RWPE1 (cell line): ENCODE results near the gene GCFC2.
"Not testable (repeated sequence)": the region's sequence is repeated elsewhere in the genome, so short reads cannot be mapped to it uniquely, and the experiment has no call there.

ENCODE experiments used
- CTCF ChIA-PET: fragments of 350-600 bp; sonication (Branson Sonifier 250); formaldehyde crosslinking; extraction: SDS; loops from one replicate; lab custom pipeline; 2021; lab: Yijun Ruan, JAX
- POLR2A ChIA-PET: fragments of 400-600 bp; formaldehyde crosslinking; extraction: SDS; loops from one replicate; lab custom pipeline; 2020; ENCODE audit warnings: antibody characterized with exemption; ENCODE audit not compliant: low non-redundant PET; lab: Yijun Ruan, JAX
- DNase-seq: peaks from one replicate; pipeline ENCODE4 v3.0.0; 2012; ENCODE audit warnings: low spot score
- H3K27ac ChIP-seq: fragments of 450-650 bp; 2 replicates; pipeline ENCODE4 v1.5.1; 2017
- TF ChIP-seq, protein P1 (sequence below): fragments of 450-650 bp; conservative IDR thresholded peaks from 2 replicates; pipeline ENCODE4 v1.5.1; 2017; ENCODE audit warnings: low read depth, mild to moderate bottlenecking

The GCFC2 gene

GRCh38 chr2:75698918-75699317, 11.8 kb downstream of the GCFC2 start:
- ChIA-PET CTCF (no interaction called here), POLR2A (no interaction called here)
- no peak for DNase-seq
- no peak overlapping the region for H3K27ac ChIP-seq
- TF ChIP-seq, protein P1, sequence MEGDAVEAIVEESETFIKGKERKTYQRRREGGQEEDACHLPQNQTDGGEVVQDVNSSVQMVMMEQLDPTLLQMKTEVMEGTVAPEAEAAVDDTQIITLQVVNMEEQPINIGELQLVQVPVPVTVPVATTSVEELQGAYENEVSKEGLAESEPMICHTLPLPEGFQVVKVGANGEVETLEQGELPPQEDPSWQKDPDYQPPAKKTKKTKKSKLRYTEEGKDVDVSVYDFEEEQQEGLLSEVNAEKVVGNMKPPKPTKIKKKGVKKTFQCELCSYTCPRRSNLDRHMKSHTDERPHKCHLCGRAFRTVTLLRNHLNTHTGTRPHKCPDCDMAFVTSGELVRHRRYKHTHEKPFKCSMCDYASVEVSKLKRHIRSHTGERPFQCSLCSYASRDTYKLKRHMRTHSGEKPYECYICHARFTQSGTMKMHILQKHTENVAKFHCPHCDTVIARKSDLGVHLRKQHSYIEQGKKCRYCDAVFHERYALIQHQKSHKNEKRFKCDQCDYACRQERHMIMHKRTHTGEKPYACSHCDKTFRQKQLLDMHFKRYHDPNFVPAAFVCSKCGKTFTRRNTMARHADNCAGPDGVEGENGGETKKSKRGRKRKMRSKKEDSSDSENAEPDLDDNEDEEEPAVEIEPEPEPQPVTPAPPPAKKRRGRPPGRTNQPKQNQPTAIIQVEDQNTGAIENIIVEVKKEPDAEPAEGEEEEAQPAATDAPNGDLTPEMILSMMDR, result no peak

DNA sequence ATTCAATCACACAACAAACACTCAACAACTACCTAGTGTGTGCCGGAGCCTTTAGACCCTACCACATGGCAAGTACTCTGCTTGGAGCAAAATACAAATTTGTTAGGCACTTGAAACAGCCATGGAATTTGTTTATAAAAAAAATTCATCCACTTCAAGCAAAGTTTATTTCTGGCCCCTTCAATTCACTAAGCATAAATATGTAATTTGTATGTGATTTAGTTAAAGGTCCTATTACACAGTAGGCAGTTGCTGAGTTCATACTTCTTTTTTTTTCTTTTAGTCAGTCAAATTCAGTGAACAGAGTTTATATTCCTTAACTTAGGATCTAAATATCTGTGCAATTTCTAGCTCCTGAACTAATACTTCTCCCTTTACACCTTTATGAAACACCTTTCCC, 22.5 kb downstream of the GCFC2 start:
- no peak for DNase-seq
- H3K27ac ChIP-seq, result no peak overlapping the region
- ChIA-PET POLR2A (no interaction called here), CTCF (no interaction called here)
- TF ChIP-seq, protein P1, result no peak

DNA sequence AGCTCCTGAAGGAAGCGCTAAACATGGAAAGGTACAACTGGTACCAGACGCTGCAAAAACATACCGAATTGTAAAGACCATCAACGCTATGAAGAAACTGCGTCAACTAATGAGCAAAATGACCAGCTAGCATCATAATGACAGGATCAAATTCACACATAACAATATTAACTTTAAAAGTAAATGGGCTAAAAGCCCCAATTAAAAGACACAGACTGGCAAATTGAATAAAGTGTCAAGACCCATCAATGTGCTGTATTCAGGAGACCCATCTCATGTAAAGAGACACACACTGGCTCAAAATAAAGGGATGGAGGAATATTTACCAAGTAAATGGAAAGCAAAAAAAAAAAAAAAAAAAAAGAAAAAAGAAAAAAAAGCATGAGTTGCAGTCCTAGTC, 27.3 kb downstream of the GCFC2 start:
- H3K27ac ChIP-seq, DNase-seq, POLR2A ChIA-PET, CTCF ChIA-PET: not testable (repeated sequence)

- no peak overlapping the region for H3K27ac ChIP-seq
- TF ChIP-seq, protein P1, result no peak
- CTCF ChIA-PET, result no interaction called here
- DNase-seq, result no peak
- POLR2A ChIA-PET, result no interaction called here
Measured at GRCh38 chr2:75680402-75680801, 30.3 kb downstream of the GCFC2 start.

DNA sequence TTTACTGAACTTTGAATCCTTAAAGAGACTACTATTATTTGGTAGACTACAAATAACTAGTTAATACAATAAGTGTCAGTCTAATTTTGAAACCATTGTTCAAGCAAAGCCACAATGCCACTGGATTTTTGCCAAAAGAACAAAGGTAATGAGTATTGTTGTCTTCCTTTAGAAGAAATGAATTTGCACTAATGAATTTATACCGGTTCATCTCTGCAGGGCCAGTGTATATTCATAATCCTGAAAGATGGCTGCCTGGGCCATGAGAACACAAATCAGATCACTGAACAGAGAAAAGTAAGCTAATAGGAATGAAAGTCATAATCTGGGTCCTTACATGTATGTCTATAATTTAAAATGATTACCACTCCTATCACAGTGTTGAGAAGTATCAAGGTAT, 31.2 kb downstream of the GCFC2 start:
- H3K27ac ChIP-seq, result no peak overlapping the region
- no peak for DNase-seq
- CTCF ChIA-PET, result no interaction called here
- TF ChIP-seq, protein P1, result no peak
- POLR2A ChIA-PET, result no interaction called here

GRCh38 chr2:75676464-75676863, 34.3 kb downstream of the GCFC2 start:
- DNase-seq, result no peak
- ChIA-PET POLR2A (no interaction called here), CTCF (interaction anchor here (0.7 to 1.2 kb wide), 6 partner anchors 9 to 344 kb away, joined by 3 to 9 read pairs (median 4); no protein-coding TSS in a partner anchor)
- TF ChIP-seq, protein P1, result no peak
- no peak overlapping the region for H3K27ac ChIP-seq

GRCh38 chr2:75675908-75676307, 34.8 kb downstream of the GCFC2 start:
- DNase-seq, result no peak
- ChIA-PET CTCF (interaction anchor here (1.1 kb wide), 1 partner anchor 8 kb away, joined by 9 read pairs; no protein-coding TSS in a partner anchor), POLR2A (no interaction called here)
- TF ChIP-seq, protein P1, result no peak
- no peak overlapping the region for H3K27ac ChIP-seq

GRCh38 chr2:75675423-75675822, 35.3 kb downstream of the GCFC2 start:
- DNase-seq, result not testable (repeated sequence)

More at GRCh38 chr2:75675423-75675822, 35.3 kb downstream of the GCFC2 start:
- CTCF ChIA-PET, H3K27ac ChIP-seq, POLR2A ChIA-PET: not testable (repeated sequence)
